ENCODE results near the gene KRTCAP2. TPM values are rescaled to one million over a fixed set of nuclear protein-coding genes. Genes with fewer than 3 reads are reported as not detected.

Gene KRTCAP2
- total RNA-seq, 1 donor from 2014 or later = 170 TPM

GRCh38 chr1:155184835-155185782 is 12.0 kb upstream of the KRTCAP2 start:
- DNase-seq (ENCODE audit: low read depth) = no peak
- no peak for TF ChIP-seq CTCF (conservative IDR thresholded peaks at IDR 0.05; ENCODE audit: low read depth, low read length)
- no peak overlapping the region for H3K4me3 ChIP-seq (ENCODE audit: low read depth, low read length)

GRCh38 chr1:155184351-155184811 is 11.3 kb upstream of the KRTCAP2 start:
- TF ChIP-seq CTCF (conservative IDR thresholded peaks at IDR 0.05; ENCODE audit: low read depth, low read length) = no peak
- DNase-seq (ENCODE audit: low read depth) = no peak
- H3K4me3 ChIP-seq (ENCODE audit: low read depth, low read length) = no peak overlapping the region

- DNase-seq (ENCODE audit: low read depth) = no peak
- TF ChIP-seq CTCF (conservative IDR thresholded peaks at IDR 0.05; ENCODE audit: low read depth, low read length) = no peak
- H3K4me3 ChIP-seq (ENCODE audit: low read depth, low read length) = no peak overlapping the region
Measured at GRCh38 chr1:155183775-155184221, 10.7 kb upstream of the KRTCAP2 start.

- no peak for DNase-seq (ENCODE audit: low read depth)
Measured at GRCh38 chr1:155182052-155182550, 9.0 kb upstream of the KRTCAP2 start.

GRCh38 chr1:155181371-155182051 is 8.4 kb upstream of the KRTCAP2 start:
- no peak overlapping the region for H3K4me3 ChIP-seq (ENCODE audit: low read depth, low read length)
- no peak for TF ChIP-seq CTCF (conservative IDR thresholded peaks at IDR 0.05; ENCODE audit: low read depth, low read length)
- no peak for DNase-seq (ENCODE audit: low read depth)

More at GRCh38 chr1:155182052-155182550, 9.0 kb upstream of the KRTCAP2 start:
- H3K4me3 ChIP-seq (ENCODE audit: low read depth, low read length) = no peak overlapping the region
- no peak for TF ChIP-seq CTCF (conservative IDR thresholded peaks at IDR 0.05; ENCODE audit: low read depth, low read length)

- no peak overlapping the region for H3K4me3 ChIP-seq (ENCODE audit: low read depth, low read length)
- no peak for TF ChIP-seq CTCF (conservative IDR thresholded peaks at IDR 0.05; ENCODE audit: low read depth, low read length)
- no peak for DNase-seq (ENCODE audit: low read depth)
Measured at GRCh38 chr1:155179112-155180031, 6.3 kb upstream of the KRTCAP2 start.
